ENCODE data around the gene PLOD2. TPM values are rescaled to one million over a fixed set of nuclear protein-coding genes. Genes with fewer than 3 reads are reported as not detected.

Gene PLOD2
- total RNA-seq, 1 experiment from 2014 or later, result 36.6 TPM

GRCh38 chr3:146170591-146170990 lies 9.6 kb upstream of the PLOD2 start:
- no peak for ATAC-seq
- H3K9me3 Mint-ChIP-seq, result peaks cover 6% of the 10 kb centered on the region
- H3K27ac Mint-ChIP-seq, result no peak overlapping the region
- no peak for DNase-seq (ENCODE audit: low spot score)
- no peak overlapping the region for H3K4me3 Mint-ChIP-seq
- H3K4me1 Mint-ChIP-seq, result peaks cover 14% of the 10 kb centered on the region
- H3K36me3 Mint-ChIP-seq, result no peaks in the 10 kb centered on the region
- no peaks in the 10 kb centered on the region for H3K27me3 Mint-ChIP-seq (ENCODE audit: low read depth)
- TF ChIP-seq GRHL2 (CRISPR knock-in tag; IDR thresholded peaks at IDR 0.05; ENCODE audit: insufficient replicate concordance, severe bottlenecking), result no peak
- no peak for TF ChIP-seq ZBTB43 (CRISPR knock-in tag; IDR thresholded peaks at IDR 0.05)
- no peak for TF ChIP-seq ZNF121 (CRISPR knock-in tag; IDR thresholded peaks at IDR 0.05)
- TF ChIP-seq E2F1 (CRISPR knock-in tag; IDR thresholded peaks at IDR 0.05), result no peak
- ChIA-PET POLR2A (no interaction called here), CTCF (interaction anchor here (1.1 kb wide), 1 partner anchor 17 kb away, joined by 4 read pairs; no protein-coding TSS in a partner anchor)

- H3K27ac Mint-ChIP-seq, result no peak overlapping the region
- no peak for ATAC-seq
- CTCF ChIA-PET, result interaction anchor here (1.1 kb wide), 1 partner anchor 17 kb away, joined by 4 read pairs; no protein-coding TSS in a partner anchor
- DNase-seq (ENCODE audit: low spot score), result no peak
- TF ChIP-seq NR2C2 (CRISPR knock-in tag; IDR thresholded peaks at IDR 0.05) (no peak), E2F5 (CRISPR knock-in tag; IDR thresholded peaks at IDR 0.05) (no peak), E2F4 (CRISPR knock-in tag; IDR thresholded peaks at IDR 0.05; ENCODE audit: borderline replicate concordance, low read depth) (no peak), E2F1 (CRISPR knock-in tag; IDR thresholded peaks at IDR 0.05) (no peak), NR1H2 (CRISPR knock-in tag; IDR thresholded peaks at IDR 0.05) (no peak), ZNF263 (CRISPR knock-in tag; IDR thresholded peaks at IDR 0.05; ENCODE audit: low read depth) (no peak), ZNF532 (CRISPR knock-in tag; IDR thresholded peaks at IDR 0.05; ENCODE audit: borderline replicate concordance) (no peak), GTF2I (CRISPR knock-in tag; conservative IDR thresholded peaks at IDR 0.05) (no peak), ZNF416 (CRISPR knock-in tag; IDR thresholded peaks at IDR 0.05) (no peak), KAT7 (CRISPR knock-in tag; IDR thresholded peaks at IDR 0.05; ENCODE audit: borderline replicate concordance) (no peak), IRF2 (CRISPR knock-in tag; IDR thresholded peaks at IDR 0.05; ENCODE audit: borderline replicate concordance, low read depth) (no peak), NFE2L1 (CRISPR knock-in tag; IDR thresholded peaks at IDR 0.05) (no peak)
- peaks cover 19% of the 10 kb centered on the region for H3K4me1 Mint-ChIP-seq
- H3K27me3 Mint-ChIP-seq (ENCODE audit: low read depth), result no peaks in the 10 kb centered on the region
- H3K4me3 Mint-ChIP-seq, result no peak overlapping the region
- H3K9me3 Mint-ChIP-seq, result peaks cover 6% of the 10 kb centered on the region
- POLR2A ChIA-PET, result no interaction called here
- H3K36me3 Mint-ChIP-seq, result no peaks in the 10 kb centered on the region
These were observed 8.9 kb upstream of the PLOD2 start for GRCh38 chr3:146169891-146170290.
